Panc1 (cell line): ENCODE data around the gene ENGASE. TPM values are rescaled to one million over a fixed set of nuclear protein-coding genes. Genes with fewer than 3 reads are reported as not detected.

Experiments
- ATAC-seq: fragments of 200-7000 bp; cut with Tn5 transposase; 2 replicates; pipeline ENCODE4 v1.9.1; 2020; ENCODE audit warnings: mild to moderate bottlenecking, moderate library complexity
- BruUV-seq: library from RNA; stranded (reverse); fragments of 400-500 nt; replicated peaks from 2 replicates; lab custom pipeline; 2021; lab: Mats Ljungman, UMichigan
- CTCF ChIA-PET: fragments of 300-600 bp; sonication (Branson Sonifier 250); formaldehyde crosslinking; loops from one replicate; lab custom pipeline; 2022; ENCODE audit warnings: antibody characterized with exemption; lab: Charles Lee
- POLR2A ChIA-PET: fragments of 300-600 bp; sonication (Branson Sonifier 250); formaldehyde crosslinking; loops from one replicate; lab custom pipeline; 2022; ENCODE audit warnings: antibody characterized with exemption; lab: Charles Lee
- DNase-seq: peaks from one replicate; pipeline ENCODE4 v3.0.0-alpha.2; 2010; ENCODE audit warnings: low read depth, low spot score
- H3K27ac ChIP-seq: 2 replicates; pipeline ENCODE4 v1.5.1; 2011; ENCODE audit warnings: mild to moderate bottlenecking, low read length, inconsistent platforms
- H3K27me3 ChIP-seq: fragments of 200-500 bp; sonication (Bioruptor generic); 2 replicates; pipeline ENCODE4 v1.6.0; 2014; ENCODE audit warnings: low read length, inconsistent platforms; ENCODE audit not compliant: control insufficient read depth, insufficient read depth
- H3K36me3 ChIP-seq: fragments of 200-500 bp; sonication (Bioruptor generic); 2 replicates; pipeline ENCODE4 v1.5.1; 2014; ENCODE audit warnings: inconsistent platforms, mild to moderate bottlenecking, low read length, moderate library complexity; ENCODE audit not compliant: control insufficient read depth, insufficient read depth
- H3K4me1 ChIP-seq: 2 replicates; pipeline ENCODE4 v1.5.1; 2011; ENCODE audit warnings: inconsistent platforms, mild to moderate bottlenecking, low read length, moderate library complexity; ENCODE audit not compliant: control insufficient read depth, insufficient read depth
- H3K4me3 ChIP-seq, 2 experiments: 2 replicates each; pipeline ENCODE4 v1.5.1; 2011 to 2012; ENCODE audit warnings: low read depth in 2 of 2, low read length in 2 of 2, mild to moderate bottlenecking in 2 of 2, inconsistent platforms in 1 of 2, moderate library complexity in 1 of 2
- H3K9me3 ChIP-seq: fragments of 200-500 bp; sonication (Bioruptor generic); 2 replicates; pipeline ENCODE4 v1.5.1; 2014; ENCODE audit warnings: low read depth, mild to moderate bottlenecking, inconsistent platforms, low read length, moderate library complexity; ENCODE audit not compliant: control insufficient read depth, insufficient read depth
- CTCF ChIP-seq: fragments of 450-650 bp; IDR thresholded peaks from 2 replicates; pipeline ENCODE4 v1.5.1; 2017; ENCODE audit warnings: mild to moderate bottlenecking
- POLR2AphosphoS5 ChIP-seq: IDR thresholded peaks from 2 replicates; pipeline ENCODE4 v1.6.1; 2012; ENCODE audit warnings: mild to moderate bottlenecking, low read depth, low read length, moderate library complexity
- SIN3A ChIP-seq: IDR thresholded peaks from 2 replicates; pipeline ENCODE4 v1.6.1; 2012; ENCODE audit warnings: low read depth, mild to moderate bottlenecking, low read length, moderate library complexity, borderline replicate concordance; ENCODE audit not compliant: insufficient read depth
- TCF7L2 ChIP-seq: IDR thresholded peaks from 2 replicates; pipeline ENCODE4 v1.6.1; 2011; ENCODE audit warnings: mild to moderate bottlenecking, low read depth, low read length, inconsistent platforms
- in situ Hi-C: cut with HindIII; loops from 2 replicates; pipeline ENCODE4 v1.10.0; 2016; ENCODE audit warnings: low sequenced_read_pairs, low pct_unique_long_range_greater_than_20kb
- intact Hi-C: fragments of 100-400 bp; cut with micrococcal nuclease; formaldehyde crosslinking; loops from one replicate; pipeline ENCODE4 v1.10.0; 2022; ENCODE audit not compliant: unreplicated experiment
- total RNA-seq: library from RNA; stranded (reverse); gene quantifications from one replicate; pipeline ENCODE4 v1.2.1, GENCODE V29; 2021; ENCODE audit not compliant: unreplicated experiment
- TF ChIP-seq, protein P1 (sequence below), 2 experiments: IDR thresholded peaks; 2 replicates each; pipeline ENCODE4 v1.6.1; 2011 to 2012; ENCODE audit warnings: low read depth in 2 of 2, control low read depth in 1 of 2, low read length in 1 of 2, mild to moderate bottlenecking in 1 of 2, moderate library complexity in 1 of 2; ENCODE audit not compliant: insufficient read depth in 1 of 2

The ENGASE gene
- total RNA-seq, 1 experiment from 2014 or later: 32.3 TPM

DNA sequence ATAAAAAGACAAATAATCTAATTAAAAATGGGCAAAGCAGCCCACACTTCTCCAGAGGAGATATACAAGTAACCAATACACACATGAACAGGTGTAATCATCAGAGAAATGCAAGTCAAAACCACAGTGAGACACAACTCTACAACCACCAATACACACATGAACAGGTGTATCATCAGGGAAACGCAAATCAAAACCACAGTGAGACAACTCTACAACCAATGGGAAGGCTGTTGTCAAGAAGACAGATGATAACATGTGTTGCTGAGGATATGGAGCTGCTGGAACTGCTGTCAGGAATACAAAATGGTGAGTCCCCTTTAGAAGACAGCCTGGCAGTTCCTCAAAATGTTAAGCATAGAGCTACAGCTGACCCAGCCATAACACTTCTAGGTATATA is 22.5 kb upstream of the ENGASE start:
- ChIA-PET CTCF (interaction anchor here (0.6 to 0.7 kb wide), 2 partner anchors 341 to 854 kb away, joined by 3 read pairs; no protein-coding TSS in a partner anchor), POLR2A (no interaction called here)
- ATAC-seq (no peak), DNase-seq (no peak)
- H3K4me1 ChIP-seq: no peaks in the 10 kb centered on the region
- no peaks in the 10 kb centered on the region for H3K9me3 ChIP-seq
- H3K4me3 ChIP-seq: no peak overlapping the region
- no TSS peak for BruUV-seq
- intact Hi-C loops: no loop called here
- in situ Hi-C loops: no loop called here
- no peaks in the 10 kb centered on the region for H3K27me3 ChIP-seq
- no peak overlapping the region for H3K27ac ChIP-seq
- TF ChIP-seq SIN3A (no peak), CTCF (no peak), TCF7L2 (no peak), POLR2AphosphoS5 (no peak)
- TF ChIP-seq, protein P1, sequence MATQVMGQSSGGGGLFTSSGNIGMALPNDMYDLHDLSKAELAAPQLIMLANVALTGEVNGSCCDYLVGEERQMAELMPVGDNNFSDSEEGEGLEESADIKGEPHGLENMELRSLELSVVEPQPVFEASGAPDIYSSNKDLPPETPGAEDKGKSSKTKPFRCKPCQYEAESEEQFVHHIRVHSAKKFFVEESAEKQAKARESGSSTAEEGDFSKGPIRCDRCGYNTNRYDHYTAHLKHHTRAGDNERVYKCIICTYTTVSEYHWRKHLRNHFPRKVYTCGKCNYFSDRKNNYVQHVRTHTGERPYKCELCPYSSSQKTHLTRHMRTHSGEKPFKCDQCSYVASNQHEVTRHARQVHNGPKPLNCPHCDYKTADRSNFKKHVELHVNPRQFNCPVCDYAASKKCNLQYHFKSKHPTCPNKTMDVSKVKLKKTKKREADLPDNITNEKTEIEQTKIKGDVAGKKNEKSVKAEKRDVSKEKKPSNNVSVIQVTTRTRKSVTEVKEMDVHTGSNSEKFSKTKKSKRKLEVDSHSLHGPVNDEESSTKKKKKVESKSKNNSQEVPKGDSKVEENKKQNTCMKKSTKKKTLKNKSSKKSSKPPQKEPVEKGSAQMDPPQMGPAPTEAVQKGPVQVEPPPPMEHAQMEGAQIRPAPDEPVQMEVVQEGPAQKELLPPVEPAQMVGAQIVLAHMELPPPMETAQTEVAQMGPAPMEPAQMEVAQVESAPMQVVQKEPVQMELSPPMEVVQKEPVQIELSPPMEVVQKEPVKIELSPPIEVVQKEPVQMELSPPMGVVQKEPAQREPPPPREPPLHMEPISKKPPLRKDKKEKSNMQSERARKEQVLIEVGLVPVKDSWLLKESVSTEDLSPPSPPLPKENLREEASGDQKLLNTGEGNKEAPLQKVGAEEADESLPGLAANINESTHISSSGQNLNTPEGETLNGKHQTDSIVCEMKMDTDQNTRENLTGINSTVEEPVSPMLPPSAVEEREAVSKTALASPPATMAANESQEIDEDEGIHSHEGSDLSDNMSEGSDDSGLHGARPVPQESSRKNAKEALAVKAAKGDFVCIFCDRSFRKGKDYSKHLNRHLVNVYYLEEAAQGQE (IDR thresholded peaks at IDR 0.05; ENCODE audit: insufficient read depth in 1 of 2, low read depth in 2 of 2, low read length in 1 of 2): no peak
- H3K36me3 ChIP-seq: no peaks in the 10 kb centered on the region

GRCh38 chr17:79053251-79053925 is 21.2 kb upstream of the ENGASE start:
- TF ChIP-seq SIN3A: no peak
- TF ChIP-seq, protein P1 (IDR thresholded peaks at IDR 0.05; ENCODE audit: insufficient read depth in 1 of 2, low read depth in 2 of 2, low read length in 1 of 2): no peak
- TF ChIP-seq TCF7L2: no peak
- no peak for TF ChIP-seq CTCF
- TF ChIP-seq POLR2AphosphoS5: no peak
- Histone ChIP-seq H3K9me3 (no peaks in the 10 kb centered on the region), H3K4me1 (no peaks in the 10 kb centered on the region), H3K27ac (no peak overlapping the region), H3K36me3 (no peaks in the 10 kb centered on the region), H3K27me3 (no peaks in the 10 kb centered on the region), H3K4me3 (no peak overlapping the region)
- no peak for DNase-seq
- ChIA-PET CTCF (no interaction called here), POLR2A (no interaction called here)
- no peak for ATAC-seq
- no TSS peak for BruUV-seq
- intact Hi-C loops: no loop called here
- in situ Hi-C loops: no loop called here
